Left lobe of liver (tissue), 2 donors: Measurements from ENCODE around the gene PDE4D. TPM values are rescaled to one million over a fixed set of nuclear protein-coding genes. Genes with fewer than 3 reads are reported as not detected.

ENCODE experiments used
- ATAC-seq: fragments of 200-7000 bp; cut with Tn5 transposase; one replicate; pipeline ENCODE4 v1.9.1; 2020; ENCODE audit warnings: mild to moderate bottlenecking, moderate library complexity
- DNase-seq: peaks from one replicate; pipeline ENCODE4 v3.0.0-alpha.2; 2020; ENCODE audit warnings: low spot score
- total RNA-seq: library from RNA; stranded (reverse); gene quantifications from one replicate; pipeline ENCODE4 v1.2.1, GENCODE V29; 2021
- donor health status: DM: no; HTN: no; CAD: no; lungs with moderate emphysema.
- donor health status: DM: no; HTN: yes; CAD: no.

PDE4D gene
- total RNA-seq: 2.4 TPM

GRCh38 chr5:59893429-59894227 lies at the start of gene PDE4D:
PDE4D (minus strand) TSS chr5:59893726.
- DNase-seq (peak; percentile 44), ATAC-seq (peak; percentile 85)

GRCh38 chr5:59937633-59938032 lies 44.1 kb upstream of the PDE4D start:
- no peak for DNase-seq
- ATAC-seq: no peak

- ATAC-seq: no peak
- no peak for DNase-seq
Measured at GRCh38 chr5:59923465-59923864, 29.9 kb upstream of the PDE4D start.

- ATAC-seq (no peak), DNase-seq (no peak)
Measured at GRCh38 chr5:59922220-59922619, 28.7 kb upstream of the PDE4D start.

DNA sequence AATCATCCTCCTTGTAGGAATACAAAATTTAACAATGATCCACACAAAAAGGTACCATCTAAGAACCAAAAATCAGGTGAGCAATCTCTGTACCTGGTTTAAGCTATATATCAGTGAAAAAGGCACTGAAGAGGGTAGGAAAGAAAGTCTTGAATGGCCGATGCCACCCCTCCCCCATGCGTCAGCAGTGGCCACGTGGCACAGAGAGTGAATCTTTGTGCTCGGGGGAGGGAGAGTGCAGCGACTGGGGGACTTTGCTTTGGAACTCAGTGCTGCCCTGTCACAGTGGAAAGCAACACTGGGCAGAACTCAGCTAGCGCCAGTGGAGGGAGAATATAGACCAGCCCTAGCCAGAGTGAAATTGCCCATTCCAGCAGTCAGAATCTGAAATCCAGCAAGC lies 28.3 kb upstream of the PDE4D start:
- DNase-seq (no peak), ATAC-seq (no peak)

DNA sequence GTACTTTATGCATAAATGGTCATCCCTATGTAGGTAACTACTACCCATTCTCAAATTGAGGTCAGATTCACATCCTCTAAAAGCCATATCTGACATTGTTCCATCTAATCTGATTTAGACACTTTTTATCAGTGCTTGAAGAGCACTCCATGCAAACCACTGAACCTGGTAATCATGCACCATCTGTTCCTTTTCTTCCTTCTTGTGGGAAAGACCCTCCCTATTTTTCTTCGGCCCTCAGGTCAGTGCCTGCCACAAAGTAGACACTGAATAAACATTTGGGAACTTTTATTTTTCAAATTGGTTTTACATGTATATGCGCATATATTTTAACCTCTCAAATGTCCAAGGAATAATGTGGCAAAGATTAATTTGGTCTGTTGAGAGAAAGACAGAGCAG lies 26.0 kb upstream of the PDE4D start:
- no peak for DNase-seq
- no peak for ATAC-seq

GRCh38 chr5:59917121-59917520 lies 23.6 kb upstream of the PDE4D start:
- DNase-seq: no peak
- no peak for ATAC-seq

- DNase-seq: no peak
- ATAC-seq: no peak
Measured at GRCh38 chr5:59905188-59905587, 11.7 kb upstream of the PDE4D start.

GRCh38 chr5:59897075-59897474 lies 3.5 kb upstream of the PDE4D start:
- ATAC-seq (no peak), DNase-seq (no peak)

DNA sequence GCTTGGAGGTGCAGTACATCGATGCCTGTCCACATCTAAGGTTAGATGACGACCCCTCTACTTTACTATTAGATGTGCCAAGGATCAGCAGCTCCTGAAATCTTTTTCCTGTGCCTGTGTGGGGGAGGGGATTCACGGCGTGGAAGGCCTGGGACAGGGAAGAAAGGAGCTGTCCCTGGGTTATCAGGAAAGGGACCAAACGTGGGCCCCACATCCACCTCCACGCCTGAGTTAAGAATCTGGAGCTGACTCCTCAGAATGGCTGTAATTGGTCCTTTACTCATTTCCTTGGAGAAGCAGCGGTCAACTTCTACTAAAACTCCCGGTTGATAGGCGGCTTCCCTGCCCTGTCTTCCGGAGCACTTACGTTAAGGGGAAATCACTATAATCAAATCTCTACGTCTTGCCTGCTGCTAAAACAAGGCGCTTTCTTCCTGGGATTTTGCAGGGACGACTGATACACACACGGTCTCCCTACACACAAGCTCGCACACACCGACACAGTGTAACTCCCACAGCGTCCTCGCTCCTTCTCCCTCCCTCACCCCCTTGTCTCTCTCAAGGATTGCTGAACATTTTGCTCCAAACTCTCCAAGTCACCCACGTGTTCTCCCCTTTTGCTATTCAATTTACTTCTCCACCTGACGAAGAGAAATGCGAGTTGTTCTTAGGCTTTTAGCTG lies 1.4 kb downstream of the PDE4D start:
- no peak for ATAC-seq
- no peak for DNase-seq

- ATAC-seq: no peak
- no peak for DNase-seq
Measured at GRCh38 chr5:59887274-59887673, 6.3 kb downstream of the PDE4D start.

DNA sequence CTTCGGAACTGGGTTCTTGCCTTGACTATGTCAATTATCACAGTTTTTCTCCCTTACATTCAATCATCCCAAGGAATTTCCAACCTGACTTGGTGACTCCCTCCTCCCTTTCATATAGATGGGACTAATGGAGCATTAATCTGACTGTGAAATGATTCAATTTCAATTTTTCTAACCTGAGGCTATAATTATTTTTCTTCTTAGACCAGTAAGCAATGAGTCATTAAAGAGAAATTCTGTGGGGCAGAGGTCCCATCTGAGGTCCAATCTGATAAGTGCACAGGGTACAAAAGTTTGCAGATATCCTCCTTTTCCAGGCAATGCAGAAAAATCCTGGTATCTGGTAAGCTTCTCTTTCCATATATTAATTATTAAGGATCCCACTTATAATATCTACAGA lies 18.9 kb downstream of the PDE4D start:
- DNase-seq (no peak), ATAC-seq (no peak)

GRCh38 chr5:59873113-59873512 lies 20.4 kb downstream of the PDE4D start:
- DNase-seq (no peak), ATAC-seq (no peak)

DNA sequence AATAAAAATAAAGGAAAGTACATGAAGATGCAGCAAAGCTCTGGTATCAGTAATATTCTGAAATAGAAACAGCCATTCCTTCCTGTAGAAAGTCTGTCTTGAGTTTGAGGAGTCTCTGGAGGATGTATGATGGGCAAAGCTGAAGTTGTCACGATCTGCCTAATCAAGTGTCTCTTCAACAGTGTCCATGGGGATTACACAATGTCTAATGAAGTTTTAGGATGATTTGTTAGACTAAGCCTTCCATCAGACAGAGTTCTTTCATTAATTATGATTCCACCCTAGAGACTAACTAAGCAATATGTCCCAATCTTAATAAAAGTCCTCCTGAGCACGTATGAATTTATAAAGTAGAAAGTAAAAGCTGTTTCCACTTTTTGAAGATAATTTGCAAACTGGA lies 26.9 kb downstream of the PDE4D start:
- no peak for DNase-seq
- ATAC-seq: no peak

DNA sequence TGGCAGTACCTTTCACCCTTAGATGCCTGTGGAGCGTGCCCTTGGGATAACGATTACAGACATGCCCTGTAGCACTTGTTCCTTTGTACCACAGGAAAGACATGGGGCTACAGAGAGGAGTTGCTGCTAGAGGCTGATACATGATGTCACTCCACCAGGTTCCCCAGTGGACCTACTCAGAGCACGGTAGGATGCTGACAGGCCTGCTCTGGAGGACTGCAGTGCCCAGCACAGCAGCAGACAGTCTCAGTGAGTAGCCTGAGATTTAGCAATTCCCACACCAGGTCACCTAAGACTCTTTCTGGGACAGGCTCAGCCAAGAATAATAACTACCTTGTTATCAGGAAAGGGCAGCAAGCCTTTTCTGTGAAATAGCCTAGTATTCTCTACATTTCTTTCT lies 28.8 kb downstream of the PDE4D start:
- no peak for DNase-seq
- no peak for ATAC-seq

- DNase-seq (no peak), ATAC-seq (no peak)
Measured at GRCh38 chr5:59863777-59864176, 29.7 kb downstream of the PDE4D start.

- ATAC-seq (no peak), DNase-seq (no peak)
Measured at GRCh38 chr5:59856358-59856757, 37.2 kb downstream of the PDE4D start.

GRCh38 chr5:59850766-59851165 lies 42.8 kb downstream of the PDE4D start:
- DNase-seq (no peak), ATAC-seq (no peak)

DNA sequence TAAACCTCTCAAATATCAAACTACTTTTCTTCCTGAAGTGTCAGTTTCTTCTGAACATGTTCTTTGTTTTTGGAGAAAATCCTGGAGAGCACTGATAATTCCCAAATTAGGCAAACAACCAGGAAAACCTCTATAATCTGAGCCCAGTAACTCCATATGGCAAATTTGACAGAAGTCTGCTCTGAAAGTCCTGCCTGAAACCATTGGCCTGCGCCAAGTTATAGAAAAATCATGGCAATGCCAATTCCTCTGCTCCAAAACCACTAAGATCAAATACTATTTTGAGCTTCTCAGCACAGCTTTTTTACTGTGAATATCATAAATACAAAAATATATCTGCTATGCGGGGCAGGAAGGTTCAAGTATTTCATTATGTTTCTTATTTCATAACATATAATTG lies 45.9 kb downstream of the PDE4D start:
- no peak for ATAC-seq
- no peak for DNase-seq

DNA sequence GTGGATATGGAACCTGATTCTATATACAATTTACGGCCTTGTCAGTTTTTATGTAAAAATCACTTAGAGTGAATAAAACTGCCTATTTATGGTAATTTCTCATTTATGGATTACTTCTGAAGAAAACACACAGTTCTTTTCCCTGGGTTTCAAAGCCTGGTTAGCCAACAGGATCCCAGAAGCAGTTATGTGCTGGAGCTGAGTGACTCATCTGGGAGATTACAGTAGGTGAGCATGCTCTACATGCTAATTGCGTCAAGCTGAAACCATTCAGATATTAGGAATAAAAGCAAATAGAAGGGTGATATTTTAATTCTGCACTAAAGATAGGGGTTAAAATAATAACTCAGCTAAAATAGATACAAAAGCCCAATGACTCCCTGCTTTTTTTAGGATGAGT lies 47.8 kb downstream of the PDE4D start:
- ATAC-seq (no peak), DNase-seq (no peak)

DNA sequence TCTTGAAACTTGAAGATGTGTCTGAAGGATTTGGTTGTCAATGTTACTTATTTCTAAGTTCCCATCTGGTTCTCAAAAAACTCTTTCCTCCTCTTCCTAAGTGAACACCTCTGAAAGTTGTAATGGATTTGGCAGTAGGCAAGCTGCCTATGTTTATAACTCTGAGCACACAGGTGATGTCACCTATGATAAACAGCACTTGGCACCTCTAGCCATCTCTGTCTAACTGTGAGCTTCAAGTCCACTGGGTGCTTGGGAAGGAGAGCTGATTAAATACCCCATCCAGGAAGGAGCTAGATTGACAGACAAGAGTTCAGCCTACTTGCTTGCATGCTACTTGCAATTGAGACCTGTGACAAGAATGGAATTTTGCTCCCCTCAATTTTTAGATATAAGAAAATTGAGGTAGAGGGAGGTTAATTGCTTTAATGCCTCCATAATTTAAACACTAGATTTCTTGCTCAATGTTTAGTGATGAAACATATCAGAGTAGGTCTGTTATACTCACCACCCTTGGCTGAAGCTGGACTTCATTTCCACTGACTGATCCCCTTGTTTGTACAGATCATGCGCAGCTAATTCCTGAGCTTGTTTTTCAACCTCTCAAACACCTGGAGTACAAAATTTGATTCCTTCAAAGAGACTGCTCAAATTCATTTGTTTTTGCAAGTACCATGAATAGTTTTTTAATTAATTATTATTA lies 49.9 kb downstream of the PDE4D start:
- ATAC-seq (no peak), DNase-seq (no peak)

DNA sequence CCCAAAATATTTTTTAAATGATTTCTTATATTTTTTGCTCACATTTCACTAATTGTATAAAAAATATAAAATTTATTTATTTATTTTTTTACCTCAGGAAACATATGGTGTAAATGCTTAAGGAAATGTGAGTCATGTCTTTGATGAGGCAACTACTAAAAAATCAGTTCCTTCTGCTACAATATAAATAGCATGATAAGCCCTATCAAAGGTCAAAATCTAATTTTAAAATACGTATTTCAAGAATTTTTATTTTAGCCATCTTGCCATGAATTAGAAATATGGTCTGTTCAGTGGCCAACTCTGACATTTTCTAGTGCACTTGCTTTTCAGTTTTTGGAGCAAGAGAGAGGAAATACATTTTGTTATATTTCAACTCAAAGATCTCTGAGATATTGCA lies 50.5 kb downstream of the PDE4D start:
- ATAC-seq (no peak), DNase-seq (no peak)
